HG03135 (cell line): Measurements from ENCODE around the gene C8G.

Experiments used
- ATAC-seq: cut with Tn5 transposase; IDR thresholded peaks from one replicate; pipeline ENCODE4 v1.9.1; 2021; ENCODE audit warnings: mild to moderate bottlenecking, moderate library complexity; ENCODE audit not compliant: unreplicated experiment

C8G gene

GRCh38 chr9:136952876-136953770 lies 8.1 kb downstream of the C8G start:
- no peak for ATAC-seq

GRCh38 chr9:136953771-136954269 lies 8.8 kb downstream of the C8G start:
- ATAC-seq = no peak

GRCh38 chr9:136954270-136955083 lies 9.4 kb downstream of the C8G start:
- no peak for ATAC-seq

GRCh38 chr9:136955202-136955942 lies 10.3 kb downstream of the C8G start:
- ATAC-seq = no peak

GRCh38 chr9:136955943-136956335 lies 10.9 kb downstream of the C8G start:
- no peak for ATAC-seq

- ATAC-seq = no peak
Measured at GRCh38 chr9:136956604-136957003, 11.6 kb downstream of the C8G start.

GRCh38 chr9:136957461-136957860 lies 12.4 kb downstream of the C8G start:
- ATAC-seq = no peak

- no peak for ATAC-seq
Measured at GRCh38 chr9:136957901-136958300, 12.9 kb downstream of the C8G start.

GRCh38 chr9:136958473-136958872 lies 13.4 kb downstream of the C8G start:
- no peak for ATAC-seq

- no peak for ATAC-seq
Measured at GRCh38 chr9:136958898-136959850, 14.1 kb downstream of the C8G start.

GRCh38 chr9:136960212-136960937 lies 15.3 kb downstream of the C8G start:
- no peak for ATAC-seq

GRCh38 chr9:136960938-136961275 lies 15.9 kb downstream of the C8G start:
- no peak for ATAC-seq

GRCh38 chr9:136961279-136962065 lies 16.4 kb downstream of the C8G start:
- no peak for ATAC-seq

- ATAC-seq = no peak
Measured at GRCh38 chr9:136962163-136962562, 17.1 kb downstream of the C8G start.

GRCh38 chr9:136962701-136963248 lies 17.7 kb downstream of the C8G start:
- no peak for ATAC-seq

GRCh38 chr9:136963341-136963740 lies 18.3 kb downstream of the C8G start:
- no peak for ATAC-seq

- ATAC-seq = no peak
Measured at GRCh38 chr9:136963751-136964150, 18.7 kb downstream of the C8G start.

- no peak for ATAC-seq
Measured at GRCh38 chr9:136964171-136964689, 19.2 kb downstream of the C8G start.
